Neural cell (in vitro differentiated cells): ENCODE results near the gene NCKAP5.

Experiments used
- CTCF ChIP-seq: fragments of 450-650 bp; IDR thresholded peaks from 2 replicates; pipeline ENCODE4 v1.5.1; 2014; ENCODE audit warnings: antibody characterized with exemption, mild to moderate bottlenecking, moderate library complexity; ENCODE audit not compliant: poor library complexity, severe bottlenecking
- EP300 ChIP-seq: fragments of 450-650 bp; conservative IDR thresholded peaks from 2 replicates; pipeline ENCODE4 v1.6.1; 2014; ENCODE audit warnings: antibody characterized with exemption, mild to moderate bottlenecking, moderate library complexity; ENCODE audit not compliant: poor library complexity, severe bottlenecking
- EZH2 ChIP-seq: fragments of 200-600, 300-800 bp; shearing (Covaris generic), sonication (generic); IDR thresholded peaks from 2 replicates; pipeline ENCODE4 v1.6.1; 2014; ENCODE audit warnings: antibody characterized with exemption, low read length, borderline replicate concordance, mild to moderate bottlenecking; ENCODE audit not compliant: insufficient read depth, poor library complexity, severe bottlenecking
- POLR2AphosphoS5 ChIP-seq: IDR thresholded peaks from 2 replicates; pipeline ENCODE4 v1.6.1; 2012
- RAD21 ChIP-seq: fragments of 450-650 bp; conservative IDR thresholded peaks from 2 replicates; pipeline ENCODE4 v1.6.1; 2014; ENCODE audit warnings: antibody characterized with exemption, mild to moderate bottlenecking, moderate library complexity
- SMC3 ChIP-seq: fragments of 450-650 bp; conservative IDR thresholded peaks from 2 replicates; pipeline ENCODE4 v1.6.1; 2014; ENCODE audit warnings: antibody characterized with exemption, mild to moderate bottlenecking, moderate library complexity; ENCODE audit not compliant: poor library complexity

DNA sequence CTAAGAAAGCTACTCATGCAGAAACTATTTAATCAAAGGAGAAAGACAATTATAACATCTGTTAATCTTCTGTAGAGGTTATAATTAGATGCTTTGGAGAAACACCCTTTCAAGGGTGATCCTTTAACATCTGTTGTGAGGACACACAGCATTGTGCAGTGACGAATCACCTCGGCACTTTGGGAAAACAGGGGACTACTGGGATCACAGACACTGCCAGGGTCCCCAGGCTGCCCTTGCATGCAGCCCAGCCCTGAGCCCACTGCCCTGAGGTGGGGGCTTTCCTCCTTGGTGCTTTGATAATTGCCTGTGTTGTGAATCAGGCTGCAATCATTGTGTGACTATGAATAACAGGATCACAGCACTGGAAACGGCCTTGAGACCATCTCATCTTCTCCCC, 10.6 kb downstream of the NCKAP5 start:
- TF ChIP-seq CTCF = no peak
- no peak for TF ChIP-seq RAD21
- TF ChIP-seq EP300 = no peak
- TF ChIP-seq EZH2 = no peak
- TF ChIP-seq SMC3 = no peak
- no peak for TF ChIP-seq POLR2AphosphoS5
